ENCODE measurements around the gene PTPRN2. TPM values are rescaled to one million over a fixed set of nuclear protein-coding genes. Genes with fewer than 3 reads are reported as not detected.

Gene PTPRN2
- total RNA-seq, 1 donor from 2014 or later, result 2.4 TPM

GRCh38 chr7:157827863-157828160, 759.8 kb downstream of the PTPRN2 start:
- Histone ChIP-seq H3K4me3 (ENCODE audit: low read depth, low read length) (no peak overlapping the region), H3K27me3 (ENCODE audit: control insufficient read depth, insufficient read depth, low read length) (no peaks in the 10 kb centered on the region), H3K36me3 (ENCODE audit: control insufficient read depth, insufficient read depth, low read length) (no peaks in the 10 kb centered on the region)
- no peak for DNase-seq (ENCODE audit: low read depth)
- no peak for TF ChIP-seq CTCF (IDR thresholded peaks at IDR 0.05; ENCODE audit: insufficient read depth, low read length, poor library complexity, severe bottlenecking)

- TF ChIP-seq CTCF (IDR thresholded peaks at IDR 0.05; ENCODE audit: insufficient read depth, low read length, poor library complexity, severe bottlenecking), result no peak
- DNase-seq (ENCODE audit: low read depth), result no peak
- no peak overlapping the region for H3K4me3 ChIP-seq (ENCODE audit: low read depth, low read length)
- H3K27me3 ChIP-seq (ENCODE audit: control insufficient read depth, insufficient read depth, low read length), result no peaks in the 10 kb centered on the region
- no peaks in the 10 kb centered on the region for H3K36me3 ChIP-seq (ENCODE audit: control insufficient read depth, insufficient read depth, low read length)
These were observed 760.4 kb downstream of the PTPRN2 start for GRCh38 chr7:157827045-157827862.

- no peak overlapping the region for H3K4me3 ChIP-seq (ENCODE audit: low read depth, low read length)
- no peaks in the 10 kb centered on the region for H3K36me3 ChIP-seq (ENCODE audit: control insufficient read depth, insufficient read depth, low read length)
- no peaks in the 10 kb centered on the region for H3K27me3 ChIP-seq (ENCODE audit: control insufficient read depth, insufficient read depth, low read length)
- TF ChIP-seq CTCF (IDR thresholded peaks at IDR 0.05; ENCODE audit: insufficient read depth, low read length, poor library complexity, severe bottlenecking), result no peak
- DNase-seq (ENCODE audit: low read depth), result no peak
These were observed 761.1 kb downstream of the PTPRN2 start for GRCh38 chr7:157826566-157826965.

- H3K27me3 ChIP-seq (ENCODE audit: control insufficient read depth, insufficient read depth, low read length), result no peaks in the 10 kb centered on the region
- no peaks in the 10 kb centered on the region for H3K36me3 ChIP-seq (ENCODE audit: control insufficient read depth, insufficient read depth, low read length)
- TF ChIP-seq CTCF (IDR thresholded peaks at IDR 0.05; ENCODE audit: insufficient read depth, low read length, poor library complexity, severe bottlenecking), result no peak
- no peak for DNase-seq (ENCODE audit: low read depth)
- H3K4me3 ChIP-seq (ENCODE audit: low read depth, low read length), result no peak overlapping the region
These were observed 762.3 kb downstream of the PTPRN2 start for GRCh38 chr7:157825325-157825724.

GRCh38 chr7:157824819-157825121, 762.9 kb downstream of the PTPRN2 start:
- TF ChIP-seq CTCF (IDR thresholded peaks at IDR 0.05; ENCODE audit: insufficient read depth, low read length, poor library complexity, severe bottlenecking), result no peak
- H3K27me3 ChIP-seq (ENCODE audit: control insufficient read depth, insufficient read depth, low read length), result no peaks in the 10 kb centered on the region
- DNase-seq (ENCODE audit: low read depth), result no peak

More at GRCh38 chr7:157824819-157825121, 762.9 kb downstream of the PTPRN2 start:
- no peak overlapping the region for H3K4me3 ChIP-seq (ENCODE audit: low read depth, low read length)
- no peaks in the 10 kb centered on the region for H3K36me3 ChIP-seq (ENCODE audit: control insufficient read depth, insufficient read depth, low read length)

All from kidney epithelial cell (primary cell).